Endothelial cell of umbilical vein (primary cell): ENCODE results near the gene XPNPEP1. TPM values are rescaled to one million over a fixed set of nuclear protein-coding genes. Genes with fewer than 3 reads are reported as not detected.
A peak's percentile ranks its signal among the peaks of the same experiment; 100 is the strongest.

Source experiments
- BruUV-seq: library from RNA; stranded (reverse); fragments of 400-500 nt; replicated peaks from 2 replicates; lab custom pipeline; 2021; lab: Mats Ljungman, UMichigan
- CTCF ChIA-PET: fragments of 300-600, 350-600 bp; sonication (Branson Sonifier 250); formaldehyde crosslinking; loops from one replicate; lab custom pipeline; 2021; ENCODE audit warnings: antibody characterized with exemption, inconsistent platforms; lab: Charles Lee
- POLR2A ChIA-PET: fragments of 300-600, 350-600 bp; sonication (Branson Sonifier 250); formaldehyde crosslinking; loops from one replicate; lab custom pipeline; 2021; ENCODE audit warnings: antibody characterized with exemption, inconsistent platforms; lab: Charles Lee
- DNase-seq: peaks from one replicate; pipeline ENCODE4 v3.0.0-alpha.2; 2011; ENCODE audit warnings: low read depth, low spot score
- FAIRE-seq: peaks from 2 replicates; lab custom pipeline; 2011; peaks lifted over from hg19 to GRCh38; lab: Jason Lieb, UNC
- H2AFZ ChIP-seq: 2 replicates; pipeline ENCODE4 v1.6.0; 2012; ENCODE audit warnings: low read depth, low read length, control low read depth, inconsistent platforms
- H3K27ac ChIP-seq: 2 replicates; pipeline ENCODE4 v1.5.1; 2011; ENCODE audit warnings: low read depth, mild to moderate bottlenecking, control low read depth, low read length, moderate library complexity; ENCODE audit not compliant: insufficient read depth
- H3K27me3 ChIP-seq, 2 experiments: 2 replicates each; pipeline versions ENCODE4 v1.6.0 to v1.6.1; 2011; ENCODE audit warnings: low read length in 2 of 2, mixed read lengths in 1 of 2; ENCODE audit not compliant: control insufficient read depth in 2 of 2, insufficient read depth in 2 of 2
- H3K36me3 ChIP-seq, 2 experiments: 2 replicates in 1 of 2; 3 replicates in 1 of 2; pipeline ENCODE4 v1.5.1; 2011; ENCODE audit warnings: low read length in 2 of 2, mild to moderate bottlenecking in 1 of 2, moderate library complexity in 1 of 2; ENCODE audit not compliant: control insufficient read depth in 2 of 2, insufficient read depth in 2 of 2; ENCODE audit errors: extremely low read depth in 1 of 2
- H3K4me1 ChIP-seq: 3 replicates; pipeline ENCODE4 v1.5.1; 2011; ENCODE audit warnings: mild to moderate bottlenecking, low read length; ENCODE audit not compliant: control insufficient read depth, insufficient read depth; ENCODE audit errors: extremely low read depth
- H3K4me2 ChIP-seq: 2 replicates; pipeline ENCODE4 v1.6.1; 2011; ENCODE audit warnings: low read length, control low read depth, mixed read lengths; ENCODE audit not compliant: insufficient read depth
- H3K4me3 ChIP-seq, 3 experiments: fragments of 200-600 bp in 1 of 3; sonication (generic), shearing (Covaris generic) in 1 of 3; replicated peaks in 1 of 3; 2 replicates each; pipeline ENCODE4 v1.5.1; 2011 to 2016; ENCODE audit warnings: control low read depth in 3 of 3, low read length in 3 of 3, mild to moderate bottlenecking in 2 of 3, inconsistent platforms in 1 of 3, low read depth in 1 of 3, moderate library complexity in 1 of 3; ENCODE audit not compliant: insufficient read depth in 1 of 3
- H3K79me2 ChIP-seq: 2 replicates; pipeline ENCODE4 v1.6.0; 2012; ENCODE audit warnings: low read length, inconsistent platforms; ENCODE audit not compliant: control insufficient read depth, insufficient read depth
- H3K9ac ChIP-seq: replicated peaks from 2 replicates; pipeline ENCODE3; 2011; ENCODE audit warnings: low read length, control low read depth; ENCODE audit not compliant: insufficient read depth; ENCODE audit errors: extremely low read depth
- H3K9me1 ChIP-seq: replicated peaks from 3 replicates; pipeline ENCODE4 v1.6.0; 2011; ENCODE audit warnings: mild to moderate bottlenecking, low read length; ENCODE audit not compliant: control insufficient read depth, insufficient read depth; ENCODE audit errors: extremely low read depth
- H3K9me3 ChIP-seq: replicated peaks from 2 replicates; pipeline ENCODE4 v1.5.1; 2012; ENCODE audit warnings: low read length, inconsistent platforms; ENCODE audit not compliant: control insufficient read depth, insufficient read depth
- H4K20me1 ChIP-seq: replicated peaks from 2 replicates; pipeline ENCODE3; 2011; ENCODE audit warnings: mild to moderate bottlenecking, low read length; ENCODE audit not compliant: control insufficient read depth, insufficient read depth; ENCODE audit errors: extremely low read depth
- EZH2 ChIP-seq: IDR thresholded peaks from 2 replicates; pipeline ENCODE4 v1.6.1; 2012; ENCODE audit warnings: borderline replicate concordance, low read depth, mild to moderate bottlenecking, moderate library complexity, low read length, inconsistent platforms; ENCODE audit not compliant: severe bottlenecking
- FOS ChIP-seq: IDR thresholded peaks from 2 replicates; pipeline ENCODE4 v1.6.1; 2011; ENCODE audit warnings: mild to moderate bottlenecking, low read length, moderate library complexity, borderline replicate concordance; ENCODE audit not compliant: insufficient read depth
- GATA2 ChIP-seq: IDR thresholded peaks from 2 replicates; pipeline ENCODE4 v1.7.0; 2011; ENCODE audit warnings: low read depth, mild to moderate bottlenecking, moderate library complexity, mixed read lengths, low read length; ENCODE audit not compliant: insufficient read length, insufficient read depth
- JUN ChIP-seq: IDR thresholded peaks from 2 replicates; pipeline ENCODE4 v1.6.1; 2011; ENCODE audit warnings: borderline replicate concordance, low read depth; ENCODE audit not compliant: insufficient read length, insufficient read depth
- MYC ChIP-seq: IDR thresholded peaks from one replicate; pipeline ENCODE4 v1.6.1; 2011; ENCODE audit warnings: mild to moderate bottlenecking, low read depth, low read length
- POLR2AphosphoS5 ChIP-seq: IDR thresholded peaks from 2 replicates; pipeline ENCODE4 v1.6.1; 2012; ENCODE audit warnings: low read depth, mild to moderate bottlenecking, control low read depth, low read length, moderate library complexity; ENCODE audit not compliant: insufficient read depth
- dilution Hi-C: fragments of 300-500 bp; cut with MboI; formaldehyde crosslinking; loops from one replicate; pipeline ENCODE4 v1.15.0; 2019; ENCODE audit warnings: low sequenced_read_pairs; ENCODE audit not compliant: extremely low pct_ligation_motif_present
- intact Hi-C: fragments of 100-400 bp; cut with micrococcal nuclease; formaldehyde crosslinking; loops from one replicate; pipeline ENCODE4 v1.10.0; 2022
- polyA plus RNA-seq, 4 experiments: library from polyadenylated mRNA; depleted of rRNA in 3 of 4; stranded (reverse) in 3 of 4; unstranded in 1 of 4; fragments of >200 nt; gene quantifications; 2 replicates each; pipeline versions ENCODE4 v1.2.1 to v1.2.3, GENCODE V29; 2011 to 2012; ENCODE audit warnings: missing spikeins in 1 of 4
- total RNA-seq: library from RNA; stranded (reverse); gene quantifications from 2 replicates; pipeline ENCODE4 v1.2.3, GENCODE V29; 2021
- TF ChIP-seq, protein P1 (sequence below): IDR thresholded peaks from 2 replicates; pipeline ENCODE4 v1.6.1; 2011; ENCODE audit not compliant: insufficient read depth, insufficient read length

The XPNPEP1 gene
- total and polyA plus RNA-seq, 2 donors (not counting 3 experiments of a cell fraction or from before 2014, with no cell fraction given) = 81.1 to 245 TPM

DNA sequence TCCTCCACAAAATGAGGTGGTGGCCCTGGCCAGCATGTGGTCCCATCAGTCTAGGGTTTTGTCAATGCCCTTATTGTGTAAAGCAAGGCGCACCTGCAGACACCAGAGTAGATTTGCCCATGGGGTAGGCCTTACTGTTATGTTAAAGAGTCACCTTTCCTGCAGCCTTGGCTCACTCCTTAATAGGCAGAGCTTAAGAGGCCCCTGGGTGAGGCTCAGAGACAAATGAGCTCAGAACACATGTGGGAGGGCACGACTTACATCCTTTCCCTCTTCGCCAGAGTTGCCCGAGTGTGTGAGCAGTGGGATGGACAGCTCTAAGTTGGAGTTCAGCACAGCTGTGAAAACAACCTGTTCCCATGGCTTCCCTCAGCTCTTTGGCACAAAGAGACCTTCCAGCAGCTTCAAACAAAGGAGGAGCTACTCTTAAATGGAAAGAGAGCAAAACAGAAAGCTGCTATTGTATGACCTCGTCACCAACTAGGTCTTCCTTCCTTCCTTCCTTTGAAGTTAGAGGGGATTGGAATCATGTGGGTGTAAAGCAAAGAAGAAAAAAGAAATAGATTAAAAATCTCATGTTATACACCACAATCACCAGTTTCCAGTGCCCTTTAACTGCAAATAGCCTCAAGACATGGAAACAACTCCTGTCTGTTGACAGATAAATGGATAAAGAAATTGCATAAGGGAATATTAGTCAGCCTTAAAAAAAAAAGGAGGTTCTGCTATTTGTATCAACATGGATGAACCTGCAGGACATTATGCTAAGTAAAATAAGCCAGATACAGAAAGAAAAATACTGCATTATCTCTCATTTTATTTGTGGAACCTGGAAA is 11.9 kb upstream of the XPNPEP1 start:
- no peaks in the 10 kb centered on the region for H4K20me1 ChIP-seq
- no peaks in the 10 kb centered on the region for H3K9me1 ChIP-seq
- dilution Hi-C loops (no loop called here), intact Hi-C loops (loop anchor here (1.0 to 2.0 kb wide), 6 partner anchors 12 to 147 kb away; partner anchors contain the start of gene XPNPEP1)
- peaks cover 25% of the 10 kb centered on the region for H3K4me1 ChIP-seq
- POLR2A ChIA-PET = interaction anchor here (0.9 to 1.6 kb wide), 5 partner anchors 12 to 147 kb away, joined by 3 to 6 read pairs (median 5); partner anchors contain the start of gene XPNPEP1
- DNase-seq (peak; percentile 99), FAIRE-seq (peak; percentile 97)
- no peaks in the 10 kb centered on the region for H3K27me3 ChIP-seq
- H3K4me2 ChIP-seq = peak overlapping the region; percentile 84
- no TSS peak for BruUV-seq
- H3K4me3 ChIP-seq = peak overlapping the region in 1 of 3 experiments; percentile 26
- H3K27ac ChIP-seq = peak overlapping the region; percentile 52
- peak overlapping the region; percentile 61 for H2AFZ ChIP-seq
- no peaks in the 10 kb centered on the region for H3K36me3 ChIP-seq
- no peaks in the 10 kb centered on the region for H3K9me3 ChIP-seq
- TF ChIP-seq POLR2AphosphoS5 (peak; percentile 45), GATA2 (no peak), FOS (peak; percentile 15), JUN (peak; percentile 1), MYC (no peak), EZH2 (no peak)
- TF ChIP-seq, protein P1, sequence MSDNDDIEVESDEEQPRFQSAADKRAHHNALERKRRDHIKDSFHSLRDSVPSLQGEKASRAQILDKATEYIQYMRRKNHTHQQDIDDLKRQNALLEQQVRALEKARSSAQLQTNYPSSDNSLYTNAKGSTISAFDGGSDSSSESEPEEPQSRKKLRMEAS = peak; percentile 45
- H3K79me2 ChIP-seq = no peaks in the 10 kb centered on the region
- CTCF ChIA-PET = interaction anchor here (0.9 to 3.3 kb wide), 11 partner anchors 12 to 147 kb away, joined by 3 to 51 read pairs (median 4); partner anchors contain the start of genes ADD3 and XPNPEP1
- H3K9ac ChIP-seq = peak overlapping the region; percentile 8
